Nephron progenitor cell (in vitro differentiated cells): ENCODE results near the gene SMLR1.

ENCODE experiments used
- DNase-seq: peaks from one replicate; pipeline ENCODE4 v3.0.0; 2021
- H3K27ac Mint-ChIP-seq: 2 replicates; pipeline ENCODE4 v1.8.0; 2021; ENCODE audit warnings: mild to moderate bottlenecking, moderate library complexity, mixed read lengths
- H3K27me3 Mint-ChIP-seq: 2 replicates; pipeline ENCODE4 v1.8.0; 2021; ENCODE audit warnings: mild to moderate bottlenecking, low read depth, mixed read lengths; ENCODE audit not compliant: poor library complexity
- H3K36me3 Mint-ChIP-seq: 2 replicates; pipeline ENCODE4 v1.8.0; 2021; ENCODE audit warnings: low read depth, mixed read lengths
- H3K4me1 Mint-ChIP-seq: 2 replicates; pipeline ENCODE4 v1.8.0; 2021; ENCODE audit warnings: mixed read lengths
- H3K4me3 Mint-ChIP-seq: 2 replicates; pipeline ENCODE4 v1.8.0; 2021; ENCODE audit warnings: mild to moderate bottlenecking, moderate library complexity, mixed read lengths
- H3K9me3 Mint-ChIP-seq: 2 replicates; pipeline ENCODE4 v1.8.0; 2021; ENCODE audit warnings: mild to moderate bottlenecking, moderate library complexity, mixed read lengths
- CTCF ChIP-seq: fragments of 200-600 bp; sonication (generic); IDR thresholded peaks from 2 replicates; pipeline ENCODE4 v1.5.0; 2021; ENCODE audit warnings: antibody characterized with exemption

SMLR1 gene

DNA sequence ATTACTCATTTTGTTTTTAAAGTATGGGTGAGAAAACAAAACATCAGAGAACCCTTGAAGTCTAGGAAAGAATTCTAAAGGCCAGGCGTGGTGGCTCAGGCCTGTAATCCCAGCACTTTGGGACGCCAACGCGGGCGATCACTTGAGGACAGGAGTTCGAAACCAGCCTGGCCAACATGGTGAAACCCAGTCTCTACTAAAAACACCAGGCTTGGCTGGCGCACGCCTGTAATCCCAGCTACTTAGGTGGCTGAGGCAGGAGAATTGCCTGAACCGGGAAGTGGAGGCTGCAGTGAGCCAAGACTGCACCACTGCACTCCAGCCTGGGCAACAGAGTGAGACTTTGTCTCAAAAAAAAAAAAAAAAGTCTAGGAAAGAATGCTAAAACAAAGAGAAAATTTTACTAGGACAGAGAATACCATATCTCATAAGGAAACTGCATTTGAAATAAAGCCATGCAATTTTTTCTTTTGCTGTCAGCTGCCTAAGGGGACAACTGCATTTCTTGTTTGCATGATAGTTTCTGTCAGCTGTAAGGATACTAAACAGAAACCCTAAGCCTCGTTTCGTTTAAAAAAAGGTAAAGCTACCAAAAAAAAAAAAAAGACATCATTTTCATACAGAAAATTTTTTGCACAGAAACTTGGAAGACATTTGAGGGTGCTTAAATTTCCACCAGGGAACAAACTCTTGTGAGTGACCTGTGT lies 32.1 kb downstream of the SMLR1 start:
- peaks cover 9% of the 10 kb centered on the region for H3K9me3 Mint-ChIP-seq
- peak overlapping the region; percentile 93 for H3K27ac Mint-ChIP-seq
- TF ChIP-seq CTCF, result no peak
- no peak for DNase-seq
- H3K36me3 Mint-ChIP-seq, result peaks cover 68% of the 10 kb centered on the region
- no peaks in the 10 kb centered on the region for H3K27me3 Mint-ChIP-seq
- H3K4me1 Mint-ChIP-seq, result peaks cover 31% of the 10 kb centered on the region
- H3K4me3 Mint-ChIP-seq, result no peak overlapping the region

DNA sequence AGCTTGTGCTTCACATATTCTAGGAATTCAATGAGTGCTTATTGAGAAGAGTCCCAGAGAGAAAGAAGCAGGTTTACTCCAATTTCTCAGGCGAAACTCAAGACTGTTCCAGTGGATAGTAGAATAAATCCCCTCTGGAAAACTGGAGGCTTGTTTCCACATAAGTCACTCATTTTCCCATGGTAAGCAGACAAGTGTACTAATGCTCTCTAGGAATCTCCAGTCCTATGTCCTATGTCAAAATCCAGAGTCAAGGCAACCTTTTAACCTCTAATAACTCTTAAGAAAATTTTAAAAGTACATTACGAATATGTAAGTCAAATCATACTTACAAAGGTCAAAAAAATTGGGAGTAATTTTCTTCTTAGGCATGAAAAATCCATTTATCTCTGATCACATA lies 35.2 kb downstream of the SMLR1 start:
- Mint-ChIP-seq H3K27ac (no peak overlapping the region), H3K36me3 (peaks cover 55% of the 10 kb centered on the region), H3K27me3 (no peaks in the 10 kb centered on the region), H3K9me3 (no peaks in the 10 kb centered on the region), H3K4me1 (peaks cover 30% of the 10 kb centered on the region), H3K4me3 (no peak overlapping the region)
- no peak for DNase-seq
- TF ChIP-seq CTCF, result no peak

DNA sequence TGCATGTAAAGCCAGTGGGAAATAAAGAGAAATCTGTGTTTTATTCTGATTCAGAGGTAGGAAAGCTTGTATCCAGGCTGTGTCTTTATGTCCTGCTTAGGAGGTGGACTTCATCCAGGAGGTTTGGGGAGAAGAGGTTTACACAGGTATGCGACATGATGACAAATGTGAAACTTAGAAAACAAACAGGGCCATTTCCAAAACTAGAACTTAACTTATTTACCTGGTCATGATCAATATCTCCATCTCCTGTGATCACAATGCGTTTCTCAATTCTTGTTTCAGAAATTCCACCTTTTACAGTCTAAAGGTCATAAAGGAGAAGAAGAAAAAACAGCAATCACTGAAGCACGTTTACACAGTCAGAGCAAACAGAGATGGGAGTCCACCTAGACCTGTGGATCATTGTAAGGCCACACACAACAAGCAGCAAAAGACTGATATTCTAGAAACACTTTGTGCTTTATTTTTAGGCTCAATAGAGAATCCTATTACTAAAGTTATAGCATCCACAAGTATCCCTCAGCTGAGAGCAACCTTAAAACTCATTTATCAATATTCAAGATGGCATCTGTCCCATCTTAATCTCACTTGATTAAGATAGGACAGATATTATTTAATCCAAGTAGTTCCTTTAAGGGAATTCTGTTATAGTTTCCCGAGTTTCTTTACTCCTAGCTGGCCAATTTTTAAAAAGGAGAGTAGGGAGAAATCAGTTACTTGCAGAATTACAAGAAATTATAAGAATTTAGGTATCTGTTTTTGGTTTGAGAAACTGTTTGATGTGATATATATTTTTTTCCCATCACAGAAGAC lies 36.4 kb downstream of the SMLR1 start:
- H3K4me3 Mint-ChIP-seq, result no peak overlapping the region
- H3K4me1 Mint-ChIP-seq, result peaks cover 20% of the 10 kb centered on the region
- H3K27me3 Mint-ChIP-seq, result no peaks in the 10 kb centered on the region
- no peak for TF ChIP-seq CTCF
- no peaks in the 10 kb centered on the region for H3K9me3 Mint-ChIP-seq
- peak overlapping the region; percentile 27 for H3K27ac Mint-ChIP-seq
- H3K36me3 Mint-ChIP-seq, result peaks cover 47% of the 10 kb centered on the region
- DNase-seq, result no peak

- H3K27ac Mint-ChIP-seq, result no peak overlapping the region
- DNase-seq, result no peak
Measured at GRCh38 chr6:130864344-130864743, 37.1 kb downstream of the SMLR1 start.

GRCh38 chr6:130865793-130866192 lies 38.6 kb downstream of the SMLR1 start:
- peaks cover 4% of the 10 kb centered on the region for H3K4me1 Mint-ChIP-seq

More at GRCh38 chr6:130864344-130864743, 37.1 kb downstream of the SMLR1 start:
- no peaks in the 10 kb centered on the region for H3K9me3 Mint-ChIP-seq
- no peaks in the 10 kb centered on the region for H3K27me3 Mint-ChIP-seq
- no peak overlapping the region for H3K4me3 Mint-ChIP-seq
- H3K4me1 Mint-ChIP-seq, result peaks cover 12% of the 10 kb centered on the region
- no peak for TF ChIP-seq CTCF
- peaks cover 45% of the 10 kb centered on the region for H3K36me3 Mint-ChIP-seq

More at GRCh38 chr6:130865793-130866192, 38.6 kb downstream of the SMLR1 start:
- Mint-ChIP-seq H3K36me3 (peaks cover 46% of the 10 kb centered on the region), H3K9me3 (no peaks in the 10 kb centered on the region), H3K4me3 (no peak overlapping the region), H3K27me3 (no peaks in the 10 kb centered on the region), H3K27ac (no peak overlapping the region)
- no peak for DNase-seq
- TF ChIP-seq CTCF, result no peak
